ENCODE results near the gene RANBP1.

GRCh38 chr22:20173246-20173645, 57.3 kb downstream of the RANBP1 start:
- no peak for TF ChIP-seq POLR2A (IDR thresholded peaks at IDR 0.05)
- TF ChIP-seq CTCF (IDR thresholded peaks at IDR 0.05): no peak
